Posterior vena cava (tissue), 2 donors: ENCODE measurements around the gene TNS4. TPM values are rescaled to one million over a fixed set of nuclear protein-coding genes. Genes with fewer than 3 reads are reported as not detected.

Source experiments
- DNase-seq: peaks from one replicate; pipeline ENCODE4 v3.0.0-alpha.2; 2020; ENCODE audit warnings: low spot score
- intact Hi-C, 2 donors: fragments of 100-400 bp; cut with DNase I; formaldehyde crosslinking; loops; one replicate each; pipeline versions ENCODE4 v1.14.1 to v1.14.2; 2022 to 2023
- total RNA-seq, 2 donors: library from RNA; stranded (reverse); fragmentation: NEBNext Ultra II Directional; extraction: Animal tissue kit (Norgen Biotek cat#: 25700); gene quantifications; one replicate each; pipeline ENCODE4 v1.2.1, GENCODE V29; 2021
- donor health status: DM: yes; HTN: yes; CAD: no.
- donor health status: DM: yes; HTN: yes; CAD: no.

The TNS4 gene
- total RNA-seq, 2 donors from 2014 or later = 0.14 to 0.38 TPM

DNA sequence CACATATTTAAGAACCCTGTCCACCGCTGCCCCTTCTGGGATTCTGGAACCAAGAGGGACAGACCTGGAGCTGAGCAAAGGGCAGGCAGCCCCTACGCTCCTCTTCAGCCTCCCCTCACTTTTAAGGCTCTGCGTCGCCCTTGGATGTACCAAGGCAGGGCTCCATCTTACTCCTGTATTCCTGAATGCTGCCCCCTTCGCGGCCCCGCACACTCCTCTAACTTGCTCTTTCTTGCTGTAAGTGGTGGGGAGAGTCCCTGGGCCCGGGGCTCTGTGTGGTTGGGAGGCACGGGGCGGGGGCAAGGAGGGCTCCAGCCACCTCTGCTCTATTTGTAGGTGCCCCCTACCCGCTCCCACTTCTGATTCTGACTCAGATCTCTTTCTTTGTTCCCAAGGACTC is 1.2 kb downstream of the TNS4 start:
- intact Hi-C loops = no loop called here
- DNase-seq = peak; percentile 73

DNA sequence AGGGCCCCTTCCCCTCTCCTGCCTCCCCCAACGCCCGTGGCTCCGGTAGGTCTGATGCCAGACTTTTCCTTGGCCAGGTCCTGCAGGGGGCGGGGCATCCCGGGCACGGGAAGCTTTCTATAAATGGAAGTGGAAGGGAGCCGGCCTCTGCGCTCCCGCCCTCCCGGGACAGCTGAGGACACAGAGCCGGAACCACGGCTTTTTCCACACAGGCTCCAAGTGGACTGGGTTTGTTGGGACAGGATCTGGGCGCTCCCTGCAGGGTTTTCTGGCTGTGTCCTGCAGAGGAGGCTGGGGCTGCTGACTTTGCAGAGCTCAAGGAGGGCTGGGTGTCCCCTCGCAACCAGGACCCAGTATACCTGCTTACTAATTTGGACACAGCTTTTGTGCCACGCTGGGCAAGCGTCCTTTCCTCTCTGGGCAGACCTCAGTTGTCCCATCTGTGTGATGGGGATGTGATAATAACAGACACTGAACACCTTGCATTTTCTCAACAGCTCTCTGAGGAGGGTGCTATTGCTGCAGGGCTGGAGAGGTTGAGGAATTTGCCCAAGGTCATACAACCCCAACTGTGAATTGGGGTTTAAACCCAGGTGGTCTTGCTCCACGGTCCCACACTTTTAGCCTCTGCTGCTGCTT is 1.8 kb downstream of the TNS4 start:
- intact Hi-C loops = no loop called here
- DNase-seq = peak; percentile 94

DNA sequence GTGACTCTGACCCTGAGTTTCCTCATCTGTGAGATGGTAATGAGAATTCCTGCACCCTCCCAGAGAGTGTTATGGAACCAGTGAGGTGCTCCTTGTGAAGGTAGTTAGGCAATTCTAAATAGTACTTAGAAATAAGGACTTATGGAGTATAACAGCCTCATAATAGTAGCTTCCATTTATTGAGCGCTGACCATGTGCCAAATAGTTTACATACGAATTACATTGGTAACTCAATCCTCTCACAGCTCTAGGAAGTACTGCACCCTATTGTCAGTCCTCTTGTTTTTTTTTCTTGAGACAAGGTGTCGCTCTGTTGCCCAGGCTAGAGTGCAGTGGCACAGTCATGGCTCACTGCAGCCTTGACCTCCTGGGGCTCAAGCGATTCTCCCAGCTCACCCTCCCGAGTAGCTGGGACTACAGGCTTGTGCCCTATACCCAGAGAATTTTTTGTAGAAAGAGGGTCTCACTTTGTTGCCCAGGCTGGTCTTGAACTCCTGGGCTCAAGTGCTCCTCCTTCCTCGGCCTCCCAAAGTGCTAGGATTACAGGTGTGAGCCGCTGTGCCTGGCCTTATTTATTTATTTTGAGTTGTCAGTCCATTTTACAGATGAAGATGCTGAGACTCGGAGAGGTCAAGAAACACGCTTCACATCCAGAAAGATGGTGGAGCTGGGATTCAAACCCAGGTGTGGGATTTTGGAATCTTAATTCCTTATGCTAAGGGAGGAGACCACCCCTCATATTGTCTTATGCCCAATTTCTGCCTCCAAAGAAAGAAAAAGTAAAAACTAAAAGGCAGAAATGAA is 2.9 kb downstream of the TNS4 start:
- intact Hi-C loops = no loop called here

DNA sequence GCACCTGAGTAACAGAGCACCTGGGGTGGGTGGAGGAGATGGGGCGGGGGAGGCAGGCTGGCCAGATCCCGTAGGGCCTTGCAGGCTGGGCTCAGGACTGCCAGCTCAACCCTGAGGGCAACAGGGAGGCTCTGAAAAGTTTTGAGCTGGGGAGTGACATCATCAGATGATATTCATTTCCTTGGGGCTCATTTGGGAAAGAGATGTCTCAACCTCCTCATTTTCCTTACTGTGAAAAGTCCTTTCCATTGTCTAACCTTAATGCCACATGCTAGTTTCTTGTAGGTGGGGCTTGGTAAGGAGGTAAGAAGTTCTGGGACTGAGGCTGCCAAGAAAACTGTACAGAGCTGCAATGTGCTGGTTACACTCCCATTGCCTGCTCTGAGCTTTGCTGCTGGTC is 3.7 kb downstream of the TNS4 start:
- no peak for DNase-seq
- intact Hi-C loops = no loop called here

More for the DNA sequence above, 2.9 kb downstream of the TNS4 start:
- no peak for DNase-seq

DNA sequence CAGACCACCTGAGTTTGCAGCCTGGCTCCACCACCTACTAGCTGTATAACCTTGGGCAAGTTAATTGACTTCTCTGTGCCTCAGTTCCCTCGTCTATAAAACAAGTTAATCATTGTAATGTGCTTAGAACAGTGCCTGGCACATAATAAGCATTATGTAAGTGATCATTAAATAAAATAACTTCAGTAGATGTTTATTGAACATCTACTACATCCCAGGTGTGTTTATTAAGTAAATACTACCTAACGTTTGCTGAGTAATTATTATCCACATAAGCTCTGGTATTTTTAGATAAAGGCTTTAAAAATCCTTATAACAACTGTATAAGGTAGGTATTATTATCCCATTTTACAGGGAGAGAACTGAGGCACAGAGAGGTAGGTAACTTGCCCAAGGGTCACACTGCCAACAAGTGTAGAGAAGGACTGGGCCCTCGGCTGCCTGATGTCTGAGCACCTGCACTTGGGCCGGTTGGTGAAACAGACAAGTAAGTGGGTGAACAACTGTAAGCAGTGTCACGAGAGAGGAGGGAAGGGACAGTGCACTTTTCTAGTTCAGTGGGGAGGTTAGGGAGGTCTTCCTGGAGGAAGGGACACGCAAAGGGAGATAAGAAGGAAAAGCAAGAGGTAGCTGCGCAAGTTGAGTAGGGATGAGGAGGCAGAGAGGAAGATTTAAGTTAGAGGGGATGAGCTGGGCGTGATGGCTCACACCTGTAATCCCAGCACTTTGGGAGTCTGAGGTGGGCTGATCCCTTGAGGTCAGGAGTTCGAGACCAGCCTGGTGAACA is 4.6 kb downstream of the TNS4 start:
- DNase-seq = no peak
- intact Hi-C loops = no loop called here

DNA sequence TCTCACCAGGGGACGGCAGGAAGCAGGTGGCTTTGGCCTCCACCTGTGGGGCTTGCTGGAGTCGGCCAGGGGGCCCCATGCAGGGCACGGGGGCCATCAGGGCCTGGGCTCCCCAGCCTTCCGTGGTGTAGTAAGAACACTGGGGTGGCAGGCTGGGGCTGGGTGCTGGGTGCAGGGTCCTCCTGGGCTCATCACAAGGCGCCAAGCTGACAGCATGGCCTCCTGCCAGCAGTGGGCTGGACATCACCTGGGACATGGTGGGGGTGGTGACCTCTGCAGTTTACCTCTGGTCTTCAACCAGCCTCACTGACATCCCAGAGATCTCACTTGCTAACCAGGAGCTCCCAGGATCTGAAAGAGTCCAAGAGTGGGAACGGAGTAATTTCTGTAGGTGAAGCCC is 5.3 kb downstream of the TNS4 start:
- intact Hi-C loops = no loop called here
- no peak for DNase-seq

DNA sequence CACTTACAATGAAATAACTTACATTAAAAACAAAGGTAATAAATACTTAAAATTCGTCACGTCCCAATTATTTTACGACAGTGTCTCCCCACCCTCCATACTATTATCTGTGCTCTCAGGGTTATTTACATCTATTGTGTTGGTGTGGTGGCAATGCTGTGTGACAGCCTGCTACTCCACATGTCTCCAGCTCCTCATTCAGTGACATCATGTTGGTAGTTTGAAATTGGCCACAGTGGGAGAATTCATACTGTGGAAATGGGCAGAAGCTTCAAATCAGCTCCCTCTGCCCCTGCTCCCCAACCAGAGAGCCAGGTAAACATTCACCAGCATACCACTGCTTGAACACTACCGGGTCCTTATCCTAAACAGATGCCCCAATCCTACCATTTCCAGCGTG is 6.3 kb downstream of the TNS4 start:
- no peak for DNase-seq
- intact Hi-C loops = no loop called here

DNA sequence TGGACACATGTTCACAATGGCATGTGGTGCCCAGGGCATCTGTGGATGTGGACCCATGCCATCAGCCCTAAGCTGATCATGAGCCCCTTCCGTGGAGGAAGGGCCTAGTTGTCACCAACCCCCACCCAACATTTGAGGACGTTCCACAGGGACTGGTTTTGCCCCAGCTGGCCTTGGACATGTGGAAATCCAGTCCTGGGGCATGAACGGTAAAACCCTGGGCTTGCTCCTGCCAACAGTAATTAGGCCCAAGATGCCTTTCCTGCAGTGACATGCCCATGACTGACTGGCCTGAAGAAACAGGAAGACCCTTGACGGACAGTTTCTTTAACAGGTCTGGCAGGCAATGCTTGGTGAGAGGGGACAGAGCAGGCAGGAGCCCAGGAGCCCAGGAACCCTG is 7.7 kb downstream of the TNS4 start:
- intact Hi-C loops = no loop called here
- no peak for DNase-seq

DNA sequence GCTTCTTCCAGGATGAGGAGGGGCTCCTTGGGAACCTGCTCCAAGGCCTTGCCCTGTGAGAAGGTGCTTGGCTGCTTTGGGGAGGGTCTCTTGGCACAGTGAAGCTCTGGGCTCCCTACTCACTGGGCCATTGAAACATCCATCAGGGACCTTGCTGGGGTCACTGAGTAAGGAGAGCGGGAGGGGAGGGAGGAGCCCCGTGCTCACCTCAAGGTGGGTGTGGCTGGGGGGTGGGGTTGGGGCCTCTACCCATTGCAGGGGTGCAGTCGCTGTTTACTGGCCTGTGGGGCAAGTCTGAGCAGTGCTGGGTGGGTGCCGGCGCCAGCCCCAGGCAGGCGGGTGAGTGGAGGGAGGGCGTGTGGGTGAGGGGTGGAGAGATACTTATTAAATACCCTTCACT is 9.9 kb downstream of the TNS4 start:
- intact Hi-C loops = no loop called here
- DNase-seq = no peak

DNA sequence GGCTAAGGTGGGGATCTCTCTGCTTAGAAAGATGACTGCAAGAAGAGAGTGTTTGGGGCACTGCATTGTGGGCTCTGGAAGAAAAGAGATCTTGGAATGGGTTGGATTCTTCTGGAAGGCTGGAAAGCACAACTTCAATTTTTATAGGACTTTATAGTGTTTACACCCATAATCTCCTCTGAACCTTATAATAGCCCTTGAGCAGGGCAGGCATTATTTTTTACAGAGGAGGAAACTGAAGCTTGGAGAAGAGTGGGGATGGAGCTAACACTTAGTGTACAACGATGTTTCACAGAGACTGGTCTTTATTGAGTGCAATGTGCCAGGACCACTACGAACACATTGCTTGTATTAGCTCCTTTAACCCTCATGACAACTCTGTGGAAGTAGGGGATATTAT is 10.4 kb downstream of the TNS4 start:
- DNase-seq = no peak
- intact Hi-C loops = no loop called here

DNA sequence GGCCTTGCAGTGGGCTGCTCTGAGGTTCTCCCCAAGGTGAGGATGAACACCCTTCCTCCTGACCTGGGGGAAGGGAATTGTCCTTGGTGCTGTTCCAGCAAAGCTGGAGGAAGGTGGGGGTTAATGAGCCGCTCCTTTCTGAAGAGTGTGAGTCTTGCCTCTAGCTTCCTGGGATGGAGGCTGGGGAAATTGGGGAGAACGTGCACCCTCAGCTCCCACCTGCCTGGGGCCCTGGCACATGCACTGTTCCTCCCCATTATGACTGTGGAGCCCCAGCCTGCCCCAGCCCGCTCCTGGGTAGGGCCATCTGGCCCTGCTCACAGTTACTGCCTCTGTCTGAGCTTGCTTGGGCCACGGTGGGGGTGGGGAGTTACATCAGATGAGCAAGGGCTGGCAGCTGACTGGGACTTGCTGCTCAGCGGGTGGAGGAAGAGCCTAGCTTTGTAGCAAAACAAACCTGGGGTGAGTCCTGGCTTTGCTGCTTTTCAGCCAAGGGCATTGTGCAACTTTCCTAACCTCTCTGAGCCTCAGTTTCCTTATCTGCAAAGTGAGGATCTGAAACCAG is 11.1 kb downstream of the TNS4 start:
- peak; percentile 90 for DNase-seq
- intact Hi-C loops = no loop called here

DNA sequence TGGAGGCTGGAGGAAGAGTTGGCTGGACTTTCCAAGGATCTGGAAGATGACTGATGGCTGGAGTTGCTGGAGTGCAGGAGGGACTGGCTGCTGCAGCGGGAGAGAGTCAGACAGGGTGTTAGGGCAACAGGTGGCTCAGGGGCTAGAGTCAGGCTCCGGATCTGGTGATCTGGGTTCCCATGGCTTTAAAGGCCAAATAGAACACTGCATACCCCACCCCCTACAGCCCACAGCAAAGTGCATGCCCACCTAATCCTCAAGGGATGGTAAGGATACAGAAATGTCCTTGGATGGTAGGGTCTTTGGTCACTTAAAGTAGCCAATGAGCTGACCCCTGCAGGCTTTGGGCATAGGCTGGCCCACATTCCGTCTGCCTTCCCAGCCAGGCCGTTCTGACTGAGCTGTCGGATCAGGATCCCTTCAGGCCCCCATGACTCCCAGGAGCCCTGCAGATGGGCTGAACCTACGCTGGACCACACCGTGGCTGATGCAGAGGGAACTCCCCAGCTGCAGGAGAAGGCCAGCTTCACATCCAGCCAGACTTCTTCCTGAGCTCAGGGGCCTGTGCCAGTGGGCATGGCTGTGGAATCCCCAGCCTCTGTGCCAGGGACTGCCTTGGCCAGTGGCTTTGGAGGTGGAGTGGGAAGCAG is 13.9 kb downstream of the TNS4 start:
- no peak for DNase-seq
- intact Hi-C loops = no loop called here

DNA sequence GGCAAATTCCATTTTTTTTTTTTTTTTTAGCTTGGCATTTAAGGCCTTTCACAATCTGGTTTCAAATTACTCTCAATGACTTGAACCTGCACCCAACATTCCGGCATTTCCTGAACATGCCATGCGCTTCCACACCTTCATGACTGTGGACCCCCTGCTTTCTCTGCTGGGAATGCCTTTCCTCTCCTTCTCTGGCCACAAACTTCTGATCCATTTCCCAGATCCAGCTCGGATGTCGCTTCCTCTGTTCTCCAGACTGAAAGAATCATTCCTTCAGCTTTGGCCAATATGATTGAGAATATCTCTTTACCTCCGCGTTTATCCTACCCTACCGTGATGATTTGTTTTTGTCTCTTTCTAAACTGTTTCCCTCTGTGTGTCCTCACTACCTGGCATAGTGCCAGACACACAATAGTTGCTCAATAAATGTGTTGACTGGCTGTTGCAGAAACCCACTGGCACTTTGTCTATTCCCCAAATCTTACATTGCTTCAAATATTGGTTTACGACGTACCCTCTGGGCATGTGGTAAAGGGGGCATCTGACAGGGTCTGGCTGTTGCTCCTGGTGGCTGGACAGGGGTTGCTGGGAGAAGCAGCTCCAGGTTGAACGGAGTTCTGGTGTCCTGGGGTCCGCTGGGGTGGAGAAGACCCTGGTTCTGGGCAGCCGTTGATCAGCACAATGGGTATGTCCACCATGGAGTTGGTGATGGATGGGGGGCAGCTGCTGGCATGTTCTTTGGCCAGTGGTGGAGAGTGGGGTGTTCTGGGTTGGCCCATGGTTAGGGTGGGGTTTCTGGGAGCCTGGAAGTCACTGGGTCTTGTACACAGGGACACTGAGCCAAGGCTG is 14.7 kb downstream of the TNS4 start:
- intact Hi-C loops = no loop called here
- no peak for DNase-seq

DNA sequence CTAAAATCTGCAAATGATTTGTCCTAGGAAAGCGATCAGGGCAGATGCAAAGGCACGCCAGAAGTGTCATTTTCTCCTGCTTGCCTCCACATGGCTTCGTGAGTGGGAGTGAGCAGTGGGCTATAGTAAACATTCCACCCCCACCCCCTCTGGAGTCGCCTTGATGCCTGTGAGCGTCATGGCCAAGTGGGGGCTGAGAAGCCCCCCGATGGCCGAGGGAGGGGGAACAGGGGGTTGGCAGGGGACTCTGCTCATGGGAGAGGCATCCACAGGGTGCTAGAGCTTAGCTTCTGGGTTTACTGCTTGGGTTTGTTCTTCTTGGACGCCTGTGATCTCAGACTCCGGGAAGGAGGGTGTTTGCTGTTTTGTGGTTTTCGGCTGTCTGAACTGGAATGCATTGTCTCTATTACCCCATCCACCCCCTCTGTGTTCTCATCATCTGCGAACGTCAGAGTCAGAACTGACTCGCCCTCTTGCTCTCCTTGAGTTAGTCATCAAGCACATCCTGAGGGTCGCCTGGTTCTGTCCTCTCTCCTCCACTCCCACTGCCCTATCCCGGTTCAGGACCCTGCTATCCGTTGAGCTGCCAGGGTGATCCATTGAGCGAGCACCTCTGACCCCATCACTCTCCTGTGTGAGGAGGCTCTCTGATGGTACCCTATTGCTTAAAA is 15.4 kb downstream of the TNS4 start:
- DNase-seq = no peak

DNA sequence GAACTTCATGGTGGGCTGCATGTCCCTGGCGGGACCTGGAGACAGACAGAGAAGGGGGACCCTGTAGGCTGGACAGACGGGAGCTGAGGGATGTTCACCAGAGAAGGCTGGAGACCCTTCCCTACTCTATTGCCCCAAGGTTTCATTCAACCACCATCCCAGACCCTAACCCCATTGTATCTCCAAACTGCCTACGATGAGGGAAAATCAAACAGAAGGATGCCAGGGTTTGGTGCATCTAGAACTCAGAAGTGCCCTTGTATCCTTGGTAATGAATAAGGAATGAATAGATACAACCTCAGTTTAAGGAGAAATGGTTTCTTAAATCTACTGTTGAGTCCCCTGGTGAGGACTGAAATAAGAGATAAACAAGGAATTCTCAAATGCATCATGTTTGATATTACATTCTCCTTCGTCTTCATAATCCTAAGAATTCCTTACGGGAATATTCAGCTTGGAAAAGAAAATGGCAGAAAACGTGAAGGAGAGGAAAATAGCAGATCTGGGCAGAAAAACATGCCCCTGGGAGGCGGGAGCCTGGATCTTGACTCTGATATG is 16.4 kb downstream of the TNS4 start:
- intact Hi-C loops = loop anchor here in 1 of 2 donors (5.0 kb wide), 1 partner anchor 42 kb away; no protein-coding TSS in a partner anchor

More for the DNA sequence above, 15.4 kb downstream of the TNS4 start:
- intact Hi-C loops = no loop called here

DNA sequence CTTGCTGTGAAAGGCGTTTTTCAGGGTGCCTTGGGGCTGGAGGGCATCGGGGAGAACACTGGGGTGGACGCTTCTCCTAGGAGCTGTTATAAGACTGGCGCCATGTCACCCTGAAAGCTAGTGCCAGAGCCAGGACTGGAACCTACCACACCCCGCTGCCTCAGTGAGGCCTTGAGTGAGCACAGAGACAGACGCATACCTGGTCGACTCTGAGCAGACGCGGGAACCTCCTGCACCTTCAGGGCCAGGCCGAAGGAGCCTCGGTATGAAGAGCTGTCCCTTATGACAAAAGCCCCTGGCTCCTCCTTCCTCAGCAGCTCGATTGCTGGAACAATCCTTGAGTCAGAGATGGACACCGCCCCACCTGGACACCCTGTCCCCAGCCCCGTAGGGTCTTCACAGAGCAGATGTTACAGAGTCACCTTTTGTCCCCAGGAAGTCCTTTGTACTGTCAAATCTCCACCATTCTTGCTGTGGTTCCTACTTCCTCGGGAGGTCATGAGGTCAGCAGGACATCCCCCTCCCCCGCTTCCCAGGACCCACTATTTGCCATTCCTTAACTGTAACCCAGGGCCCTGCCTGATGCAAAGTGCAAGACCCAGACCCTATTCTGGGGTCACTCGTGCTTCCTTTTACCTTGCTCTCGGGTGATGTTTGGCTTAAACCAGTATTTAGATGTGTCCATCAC is 17.0 kb downstream of the TNS4 start:
- intact Hi-C loops = loop anchor here in 1 of 2 donors (5.0 kb wide), 1 partner anchor 43 kb away; no protein-coding TSS in a partner anchor
- no peak for DNase-seq

More for the DNA sequence above, 16.4 kb downstream of the TNS4 start:
- no peak for DNase-seq

DNA sequence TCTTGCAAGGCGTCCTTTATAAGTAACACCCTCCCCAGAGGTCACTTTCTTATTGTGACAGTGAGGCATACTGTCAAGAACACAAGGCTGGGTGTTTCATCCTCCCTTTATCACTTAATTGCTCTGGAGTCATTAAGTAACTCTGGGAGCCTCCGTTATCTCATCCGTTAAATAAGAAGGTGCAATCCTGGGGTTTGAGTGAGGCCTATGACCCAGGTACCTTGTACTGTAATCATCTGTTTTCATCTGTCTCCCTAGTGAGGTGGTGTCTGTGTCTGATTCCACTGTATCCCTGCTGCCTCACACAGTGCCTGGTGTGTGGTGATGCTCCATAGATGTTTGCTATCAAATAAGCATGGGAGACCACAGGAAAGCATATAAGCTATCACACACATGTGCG is 17.7 kb downstream of the TNS4 start:
- intact Hi-C loops = loop anchor here in 1 of 2 donors (5.0 kb wide), 1 partner anchor 44 kb away; no protein-coding TSS in a partner anchor
- DNase-seq = no peak
